HL-60 (cell line): ENCODE measurements around the gene RBM33.

ENCODE experiments used
- CTCF ChIP-seq: IDR thresholded peaks from one replicate; pipeline ENCODE4 v1.5.1; 2011; ENCODE audit warnings: low read length, control low read depth, inconsistent platforms; ENCODE audit not compliant: insufficient read depth
- GABPA ChIP-seq: IDR thresholded peaks from 2 replicates; pipeline ENCODE4 v1.6.1; 2012; ENCODE audit warnings: low read depth
- POLR2AphosphoS5 ChIP-seq: IDR thresholded peaks from 2 replicates; pipeline ENCODE4 v1.6.1; 2012; ENCODE audit warnings: low read depth
- REST ChIP-seq: IDR thresholded peaks from 2 replicates; pipeline ENCODE4 v1.6.1; 2012; ENCODE audit warnings: low read depth; ENCODE audit not compliant: insufficient replicate concordance

GRCh38 chr7:155738652-155739537, 94.4 kb downstream of the RBM33 start:
- TF ChIP-seq CTCF (peak; percentile 48), REST (no peak), GABPA (no peak), POLR2AphosphoS5 (no peak)
